ENCODE data around the gene SENP1. TPM values are rescaled to one million over a fixed set of nuclear protein-coding genes. Genes with fewer than 3 reads are reported as not detected.

SENP1 gene
- total and polyA plus RNA-seq, 2 donors (not counting 3 experiments of a cell fraction or from before 2014, with no cell fraction given), result 9.9 to 20.5 TPM

- BruUV-seq (replicated peaks), result no TSS peak
- no peak for TF ChIP-seq GATA2 (IDR thresholded peaks at IDR 0.05; ENCODE audit: insufficient read depth, insufficient read length, low read depth, low read length)
- TF ChIP-seq POLR2AphosphoS5 (IDR thresholded peaks at IDR 0.05; ENCODE audit: insufficient read depth, low read depth, low read length), result no peak
- TF ChIP-seq CTCF (IDR thresholded peaks at IDR 0.05; ENCODE audit: extremely low read depth in 1 of 2, insufficient read depth in 1 of 2, low read depth in 1 of 2, low read length in 2 of 2), result no peak
- TF ChIP-seq POLR2A (IDR thresholded peaks at IDR 0.05; ENCODE audit: low read depth, low read length), result no peak
- TF ChIP-seq EZH2 (IDR thresholded peaks at IDR 0.05; ENCODE audit: borderline replicate concordance, low read depth, low read length, severe bottlenecking), result no peak
- no peak for TF ChIP-seq JUN (IDR thresholded peaks at IDR 0.05; ENCODE audit: borderline replicate concordance, insufficient read depth, insufficient read length, low read depth)
- no peaks in the 10 kb centered on the region for H3K9me3 ChIP-seq (replicated peaks; ENCODE audit: control insufficient read depth, insufficient read depth, low read length)
- H3K4me3 ChIP-seq (replicated peaks in 1 of 3; ENCODE audit: insufficient read depth in 1 of 3, low read depth in 1 of 3, low read length in 3 of 3), result no peak overlapping the region
- intact Hi-C loops (cut with micrococcal nuclease) (no loop called here), dilution Hi-C loops (cut with MboI; ENCODE audit: extremely low pct_ligation_motif_present, low sequenced_read_pairs) (no loop called here)
- ChIA-PET POLR2A (no interaction called here), CTCF (no interaction called here)
- no peak overlapping the region for H2AFZ ChIP-seq (ENCODE audit: low read depth, low read length)
- DNase-seq (ENCODE audit: low read depth, low spot score) (no peak), FAIRE-seq (no peak)
- H3K27me3 ChIP-seq (ENCODE audit: control insufficient read depth in 2 of 2, insufficient read depth in 2 of 2, low read length in 2 of 2), result no peaks in the 10 kb centered on the region
- H3K27ac ChIP-seq (ENCODE audit: insufficient read depth, low read depth, low read length), result no peak overlapping the region
- no peaks in the 10 kb centered on the region for H3K79me2 ChIP-seq (ENCODE audit: control insufficient read depth, insufficient read depth, low read length)
- H4K20me1 ChIP-seq (replicated peaks; ENCODE audit: control insufficient read depth, extremely low read depth, insufficient read depth, low read length), result no peaks in the 10 kb centered on the region
- peaks cover 4 to 16% of the 10 kb centered on the region in 2 experiments for H3K36me3 ChIP-seq (ENCODE audit: control insufficient read depth in 2 of 2, extremely low read depth in 1 of 2, insufficient read depth in 2 of 2, low read length in 2 of 2)
- H3K4me2 ChIP-seq (ENCODE audit: insufficient read depth, low read length), result no peak overlapping the region
- no peaks in the 10 kb centered on the region for H3K9me1 ChIP-seq (replicated peaks; ENCODE audit: control insufficient read depth, extremely low read depth, insufficient read depth, low read length)
- H3K4me1 ChIP-seq (ENCODE audit: control insufficient read depth, extremely low read depth, insufficient read depth, low read length), result no peaks in the 10 kb centered on the region
- H3K9ac ChIP-seq (replicated peaks; ENCODE audit: extremely low read depth, insufficient read depth, low read length), result no peak overlapping the region
These were observed 47.1 kb downstream of the SENP1 start for GRCh38 chr12:48058771-48059170.
